ENCODE data around the gene RAD51B.

Gene RAD51B

GRCh38 chr14:68384881-68385280, 565.3 kb downstream of the RAD51B start:
- in situ Hi-C loops (cut with HindIII; ENCODE audit: low sequenced_read_pairs) = no loop called here
- TF ChIP-seq CTCF (IDR thresholded peaks at IDR 0.05; ENCODE audit: low read depth, low read length) = no peak

GRCh38 chr14:68386446-68386845, 566.9 kb downstream of the RAD51B start:
- no peak overlapping the region for H3K4me3 ChIP-seq (ENCODE audit: low read depth, low read length)
- in situ Hi-C loops (cut with HindIII; ENCODE audit: low sequenced_read_pairs) = no loop called here
- TF ChIP-seq CTCF (IDR thresholded peaks at IDR 0.05; ENCODE audit: low read depth, low read length) = no peak
- no peak for DNase-seq (ENCODE audit: low read depth, low spot score)

More at GRCh38 chr14:68384881-68385280, 565.3 kb downstream of the RAD51B start:
- H3K4me3 ChIP-seq (ENCODE audit: low read depth, low read length) = no peak overlapping the region
- no peak for DNase-seq (ENCODE audit: low read depth, low spot score)

- in situ Hi-C loops (cut with HindIII; ENCODE audit: low sequenced_read_pairs) = no loop called here
- peak; percentile 74 for DNase-seq (ENCODE audit: low read depth, low spot score)
- H3K4me3 ChIP-seq (ENCODE audit: low read depth, low read length) = no peak overlapping the region
- TF ChIP-seq CTCF (IDR thresholded peaks at IDR 0.05; ENCODE audit: low read depth, low read length) = no peak
Observed at GRCh38 chr14:68386950-68387779, 567.6 kb downstream of the RAD51B start.

- in situ Hi-C loops (cut with HindIII; ENCODE audit: low sequenced_read_pairs) = no loop called here
- TF ChIP-seq CTCF (IDR thresholded peaks at IDR 0.05; ENCODE audit: low read depth, low read length) = no peak
- no peak overlapping the region for H3K4me3 ChIP-seq (ENCODE audit: low read depth, low read length)
- no peak for DNase-seq (ENCODE audit: low read depth, low spot score)
Observed at GRCh38 chr14:68389943-68390342, 570.4 kb downstream of the RAD51B start.

GRCh38 chr14:68390741-68391140, 571.2 kb downstream of the RAD51B start:
- no peak for TF ChIP-seq CTCF (IDR thresholded peaks at IDR 0.05; ENCODE audit: low read depth, low read length)
- no peak for DNase-seq (ENCODE audit: low read depth, low spot score)
- in situ Hi-C loops (cut with HindIII; ENCODE audit: low sequenced_read_pairs) = no loop called here
- no peak overlapping the region for H3K4me3 ChIP-seq (ENCODE audit: low read depth, low read length)

GRCh38 chr14:68391311-68392014, 571.9 kb downstream of the RAD51B start:
- H3K4me3 ChIP-seq (ENCODE audit: low read depth, low read length) = no peak overlapping the region
- TF ChIP-seq CTCF (IDR thresholded peaks at IDR 0.05; ENCODE audit: low read depth, low read length) = no peak
- DNase-seq (ENCODE audit: low read depth, low spot score) = peak; percentile 90
- in situ Hi-C loops (cut with HindIII; ENCODE audit: low sequenced_read_pairs) = no loop called here
